Transverse colon (tissue), 4 donors: ENCODE data around the gene RPLP1.

Source experiments
- CTCF ChIP-seq, 5 experiments: fragments of 200-600 bp in 3 of 5; fragments of 450-650 bp in 2 of 5; sonication (generic) in 3 of 5; IDR thresholded peaks; 1 replicate in 2 of 5; 2 replicates in 3 of 5; pipeline ENCODE4 v1.5.1; 2016 to 2017; ENCODE audit warnings: antibody characterized with exemption in 5 of 5, inconsistent platforms in 3 of 5, mild to moderate bottlenecking in 2 of 5, moderate library complexity in 1 of 5
- POLR2A ChIP-seq: fragments of 450-650 bp; IDR thresholded peaks from one replicate; pipeline ENCODE4 v1.6.1; 2016; ENCODE audit warnings: antibody characterized with exemption, mild to moderate bottlenecking, moderate library complexity
- POLR2AphosphoS5 ChIP-seq, 3 donors: sonication (generic); formaldehyde crosslinking; IDR thresholded peaks; one replicate each; pipeline ENCODE4 v1.6.1; 2016; ENCODE audit warnings: antibody characterized with exemption in 3 of 3

- TF ChIP-seq POLR2A (no peak), CTCF (IDR thresholded peaks at IDR 0.05) (no peak), POLR2AphosphoS5 (IDR thresholded peaks at IDR 0.05) (no peak)
Observed at GRCh38 chr15:69463182-69463756, 10.7 kb downstream of the RPLP1 start.
